Naive thymus-derived CD4-positive, alpha-beta T cell (primary cell): ENCODE measurements around the gene VSIR. TPM values are rescaled to one million over a fixed set of nuclear protein-coding genes. Genes with fewer than 3 reads are reported as not detected.

ENCODE experiments used
- ATAC-seq: fragments of 150-1000 bp; cut with Tn5 transposase; 2 replicates; pipeline ENCODE4 v1.10.0; 2021; ENCODE audit warnings: mild to moderate bottlenecking, moderate library complexity
- CTCF ChIA-PET: fragments of 350-600 bp; sonication (Branson Sonifier 250); formaldehyde crosslinking; loops from one replicate; lab custom pipeline; 2021; ENCODE audit warnings: antibody characterized with exemption; lab: Charles Lee
- POLR2A ChIA-PET: fragments of 350-600 bp; sonication (Branson Sonifier 250); formaldehyde crosslinking; loops from one replicate; lab custom pipeline; 2021; ENCODE audit warnings: antibody characterized with exemption, inconsistent platforms; lab: Charles Lee
- DNase-seq, 9 donors: peaks; one replicate each; pipeline versions ENCODE4 v3.0.0 to v3.0.0-alpha.2; 2020 to 2022; ENCODE audit warnings: mixed read lengths in 1 of 9
- H3K27ac ChIP-seq: one replicate; pipeline ENCODE4 v1.7.0; 2013; ENCODE audit warnings: mild to moderate bottlenecking, low read depth, low read length, moderate library complexity
- H3K27me3 ChIP-seq, 2 donors: one replicate each; pipeline ENCODE4 v1.7.0; 2013; ENCODE audit warnings: low read length in 2 of 2, mild to moderate bottlenecking in 2 of 2, moderate library complexity in 2 of 2; ENCODE audit not compliant: control insufficient read depth in 2 of 2, insufficient read depth in 2 of 2
- H3K36me3 ChIP-seq, 3 experiments: 1 replicate in 2 of 3; 2 replicates in 1 of 3; pipeline ENCODE4 v1.7.0; 2013; ENCODE audit warnings: low read length in 3 of 3, mild to moderate bottlenecking in 3 of 3, moderate library complexity in 1 of 3; ENCODE audit not compliant: insufficient read depth in 3 of 3, control insufficient read depth in 2 of 3
- H3K4me1 ChIP-seq, 2 donors: one replicate each; pipeline ENCODE4 v1.7.0; 2013; ENCODE audit warnings: low read length in 2 of 2, mild to moderate bottlenecking in 2 of 2, moderate library complexity in 1 of 2; ENCODE audit not compliant: control insufficient read depth in 2 of 2, insufficient read depth in 2 of 2
- H3K4me3 ChIP-seq: 2 replicates; pipeline ENCODE4 v1.7.0; 2013; ENCODE audit warnings: mild to moderate bottlenecking, low read length
- H3K9me3 ChIP-seq, 3 experiments: 1 replicate in 2 of 3; 2 replicates in 1 of 3; pipeline ENCODE4 v1.7.0; 2013; ENCODE audit warnings: low read length in 3 of 3; ENCODE audit not compliant: control insufficient read depth in 2 of 3
- H3K27ac Mint-ChIP-seq, 9 donors: one replicate each; pipeline ENCODE4 v1.8.0; 2020 to 2022; ENCODE audit warnings: mixed read lengths in 9 of 9, mild to moderate bottlenecking in 8 of 9, moderate library complexity in 5 of 9, inconsistent platforms in 2 of 9
- H3K27me3 Mint-ChIP-seq, 5 donors: one replicate each; pipeline ENCODE4 v1.8.0; 2021 to 2022; ENCODE audit warnings: mixed read lengths in 5 of 5, mild to moderate bottlenecking in 1 of 5
- H3K36me3 Mint-ChIP-seq, 5 donors: one replicate each; pipeline ENCODE4 v1.8.0; 2020 to 2022; ENCODE audit warnings: mixed read lengths in 5 of 5, mild to moderate bottlenecking in 3 of 5, inconsistent platforms in 1 of 5
- H3K4me1 Mint-ChIP-seq, 7 donors: one replicate each; pipeline ENCODE4 v1.8.0; 2020 to 2022; ENCODE audit warnings: mixed read lengths in 7 of 7, mild to moderate bottlenecking in 3 of 7, inconsistent platforms in 1 of 7
- H3K4me3 Mint-ChIP-seq, 10 donors: one replicate each; pipeline ENCODE4 v1.8.0; 2020 to 2022; ENCODE audit warnings: mild to moderate bottlenecking in 10 of 10, mixed read lengths in 10 of 10, moderate library complexity in 6 of 10, inconsistent platforms in 2 of 10
- H3K9me3 Mint-ChIP-seq, 11 donors: one replicate each; pipeline ENCODE4 v1.8.0; 2020 to 2022; ENCODE audit warnings: mixed read lengths in 11 of 11, mild to moderate bottlenecking in 4 of 11, inconsistent platforms in 1 of 11, moderate library complexity in 1 of 11
- intact Hi-C, 2 donors: fragments of 100-400 bp; cut with micrococcal nuclease; formaldehyde crosslinking; loops; one replicate each; pipeline ENCODE4 v1.15.1; 2023
- polyA plus RNA-seq, 2 donors: library from polyadenylated mRNA; unstranded; fragments of 300-500 nt; fragmentation: Illumina TruSeq; gene quantifications; one replicate each; pipeline ENCODE4 v1.2.3, GENCODE V29; 2021
- total RNA-seq, 6 experiments: library from RNA in 5 of 6; stranded (reverse) in 5 of 6; gene quantifications; 1 replicate in 5 of 6; 2 replicates in 1 of 6; pipeline ENCODE4 v1.2.3 and lab custom pipeline; 2021 to 2026

Gene VSIR
- total and polyA plus RNA-seq, 7 experiments from 2014 or later: 91.1 to 300 (median 124) TPM

GRCh38 chr10:71747551-71748523, 25.5 kb downstream of the VSIR start:
- no peak for ATAC-seq
- Histone ChIP-seq H3K27ac (peak overlapping the region; percentile 74), H3K27me3 (no peaks in the 10 kb centered on the region), H3K4me3 (peak overlapping the region; percentile 40), H3K36me3 (peaks cover 0 to 24% (median 11%) of the 10 kb centered on the region in 3 experiments), H3K4me1 (peaks cover 93 to 99% of the 10 kb centered on the region in 2 donors), H3K9me3 (no peaks in the 10 kb centered on the region)
- CTCF ChIA-PET: interaction anchor here (0.9 to 4.4 kb wide), 14 partner anchors 8 to 63 kb away, joined by 3 to 34 read pairs (median 4); partner anchors contain the start of gene VSIR
- no peak for DNase-seq
- peaks cover 0 to 2% (median 0%) of the 10 kb centered on the region in 11 donors for H3K9me3 Mint-ChIP-seq
- no peaks in the 10 kb centered on the region for H3K27me3 Mint-ChIP-seq
- peaks cover 0 to 55% (median 20%) of the 10 kb centered on the region in 5 donors for H3K36me3 Mint-ChIP-seq
- peak overlapping the region; percentile 74 to 90 (median 85) for H3K4me3 Mint-ChIP-seq
- POLR2A ChIA-PET: interaction anchor here (0.6 to 26.0 kb wide), 8 partner anchors 8 to 921 kb away, joined by 3 to 863 read pairs (median 18); partner anchors contain the start of genes C10orf105, PSAP and VSIR
- H3K4me1 Mint-ChIP-seq: peaks cover 75 to 98% (median 93%) of the 10 kb centered on the region in 7 donors
- H3K27ac Mint-ChIP-seq: peak overlapping the region; percentile 95 to 99 (median 98)
- intact Hi-C loops: loop anchor here (1.0 to 10.0 kb wide), 9 partner anchors 9 to 547 kb away; partner anchors contain the start of genes VSIR (in 2 of the 2) and PSAP (in 1 of the 2)

- H3K27me3 Mint-ChIP-seq: no peaks in the 10 kb centered on the region
- H3K9me3 Mint-ChIP-seq: peaks cover 0 to 2% (median 0%) of the 10 kb centered on the region in 11 donors
- DNase-seq (no peak), ATAC-seq (no peak)
- POLR2A ChIA-PET: interaction anchor here (0.6 to 26.0 kb wide), 8 partner anchors 7 to 922 kb away, joined by 4 to 863 read pairs (median 18); partner anchors contain the start of genes C10orf105, PSAP and VSIR
- Histone ChIP-seq H3K36me3 (peaks cover 0 to 20% (median 6%) of the 10 kb centered on the region in 3 experiments), H3K9me3 (no peaks in the 10 kb centered on the region), H3K27ac (peak overlapping the region; percentile 74), H3K4me3 (peak overlapping the region; percentile 40), H3K27me3 (no peaks in the 10 kb centered on the region), H3K4me1 (peaks cover 93 to 99% of the 10 kb centered on the region in 2 donors)
- intact Hi-C loops: loop anchor here (5.0 to 10.0 kb wide), 2 partner anchors 35 to 548 kb away; no protein-coding TSS in a partner anchor
- peaks cover 77 to 98% (median 93%) of the 10 kb centered on the region in 7 donors for H3K4me1 Mint-ChIP-seq
- H3K4me3 Mint-ChIP-seq: peak overlapping the region; percentile 53 to 90 (median 76)
- peak overlapping the region; percentile 95 to 99 (median 98) for H3K27ac Mint-ChIP-seq
- H3K36me3 Mint-ChIP-seq: peaks cover 0 to 55% (median 15%) of the 10 kb centered on the region in 5 donors
- CTCF ChIA-PET: interaction anchor here (0.8 to 4.4 kb wide), 11 partner anchors 10 to 65 kb away, joined by 3 to 34 read pairs (median 4); partner anchors contain the start of gene VSIR
These were observed 26.2 kb downstream of the VSIR start for GRCh38 chr10:71747039-71747531.

GRCh38 chr10:71746344-71747037, 26.8 kb downstream of the VSIR start:
- ATAC-seq: no peak
- Histone ChIP-seq H3K4me3 (peak overlapping the region; percentile 40), H3K36me3 (peaks cover 0 to 15% (median 6%) of the 10 kb centered on the region in 3 experiments), H3K27ac (peak overlapping the region; percentile 74), H3K27me3 (no peaks in the 10 kb centered on the region), H3K9me3 (no peaks in the 10 kb centered on the region), H3K4me1 (peaks cover 93 to 99% of the 10 kb centered on the region in 2 donors)
- intact Hi-C loops: loop anchor here (5.0 to 10.0 kb wide), 2 partner anchors 34 to 548 kb away; no protein-coding TSS in a partner anchor
- peak overlapping the region; percentile 95 to 99 (median 98) for H3K27ac Mint-ChIP-seq
- H3K36me3 Mint-ChIP-seq: peaks cover 0 to 53% (median 12%) of the 10 kb centered on the region in 5 donors
- peaks cover 76 to 98% (median 93%) of the 10 kb centered on the region in 7 donors for H3K4me1 Mint-ChIP-seq
- CTCF ChIA-PET: interaction anchor here (0.6 to 4.4 kb wide), 15 partner anchors 10 to 65 kb away, joined by 3 to 34 read pairs (median 4); partner anchors contain the start of gene VSIR
- no peaks in the 10 kb centered on the region for H3K27me3 Mint-ChIP-seq
- no peak for DNase-seq
- H3K9me3 Mint-ChIP-seq: peaks cover 0 to 2% (median 0%) of the 10 kb centered on the region in 11 donors
- H3K4me3 Mint-ChIP-seq: peak overlapping the region; percentile 53 to 90 (median 76)
- POLR2A ChIA-PET: interaction anchor here (1.4 to 26.0 kb wide), 6 partner anchors 10 to 104 kb away, joined by 4 to 863 read pairs (median 51); partner anchors contain the start of genes C10orf105, PSAP and VSIR

- Mint-ChIP-seq H3K4me1 (peaks cover 78 to 100% (median 96%) of the 10 kb centered on the region in 7 donors), H3K36me3 (peaks cover 0 to 51% (median 10%) of the 10 kb centered on the region in 5 donors), H3K9me3 (peaks cover 0 to 2% (median 0%) of the 10 kb centered on the region in 11 donors), H3K4me3 (peak overlapping the region in 9 of 10 donors; percentile 37 to 86 (median 75)), H3K27ac (peak overlapping the region; percentile 95 to 99 (median 98)), H3K27me3 (no peaks in the 10 kb centered on the region)
- DNase-seq (no peak), ATAC-seq (no peak)
- H3K4me1 ChIP-seq: peaks cover 99 to 100% of the 10 kb centered on the region in 2 donors
- POLR2A ChIA-PET: interaction anchor here (1.4 to 26.0 kb wide), 4 partner anchors 10 to 51 kb away, joined by 4 to 863 read pairs (median 300); partner anchors contain the start of genes C10orf105 and VSIR
- intact Hi-C loops: loop anchor here (5.0 to 10.0 kb wide), 2 partner anchors 33 to 549 kb away; no protein-coding TSS in a partner anchor
- H3K36me3 ChIP-seq: peaks cover 0 to 10% (median 6%) of the 10 kb centered on the region in 3 experiments
- CTCF ChIA-PET: interaction anchor here (0.6 to 4.4 kb wide), 10 partner anchors 9 to 66 kb away, joined by 3 to 30 read pairs (median 4); no protein-coding TSS in a partner anchor
- H3K27ac ChIP-seq: peak overlapping the region; percentile 74
- no peaks in the 10 kb centered on the region for H3K27me3 ChIP-seq
- no peaks in the 10 kb centered on the region for H3K9me3 ChIP-seq
- H3K4me3 ChIP-seq: no peak overlapping the region
These were observed 27.6 kb downstream of the VSIR start for GRCh38 chr10:71745664-71746250.

- Histone ChIP-seq H3K9me3 (no peaks in the 10 kb centered on the region), H3K27me3 (no peaks in the 10 kb centered on the region), H3K4me1 (peaks cover 99 to 100% of the 10 kb centered on the region in 2 donors), H3K36me3 (peaks cover 0 to 4% (median 2%) of the 10 kb centered on the region in 3 experiments), H3K4me3 (no peak overlapping the region), H3K27ac (peak overlapping the region; percentile 74)
- peaks cover 78 to 100% (median 96%) of the 10 kb centered on the region in 7 donors for H3K4me1 Mint-ChIP-seq
- intact Hi-C loops: loop anchor here (5.0 to 10.0 kb wide), 2 partner anchors 33 to 550 kb away; no protein-coding TSS in a partner anchor
- no peak for ATAC-seq
- peak overlapping the region; percentile 95 to 99 (median 98) for H3K27ac Mint-ChIP-seq
- H3K9me3 Mint-ChIP-seq: peaks cover 0 to 2% (median 0%) of the 10 kb centered on the region in 11 donors
- H3K36me3 Mint-ChIP-seq: peaks cover 0 to 44% (median 3%) of the 10 kb centered on the region in 5 donors
- no peaks in the 10 kb centered on the region for H3K27me3 Mint-ChIP-seq
- POLR2A ChIA-PET: interaction anchor here (4.9 to 26.0 kb wide), 3 partner anchors 9 to 23 kb away, joined by 78 to 863 read pairs (median 521); partner anchors contain the start of genes C10orf105 and VSIR
- peak overlapping the region in 7 of 10 donors; percentile 48 to 86 (median 75) for H3K4me3 Mint-ChIP-seq
- DNase-seq: no peak
- CTCF ChIA-PET: interaction anchor here (1.0 to 3.4 kb wide), 5 partner anchors 8 to 48 kb away, joined by 3 to 16 read pairs (median 5); no protein-coding TSS in a partner anchor
These were observed 28.2 kb downstream of the VSIR start for GRCh38 chr10:71744897-71745663.
